Glomerular visceral epithelial cell (primary cell): ENCODE measurements around the gene LSM5.
"Not testable (repeated sequence)": the region's sequence is repeated elsewhere in the genome, so short reads cannot be mapped to it uniquely, and the experiment has no call there.

Source experiments
- DNase-seq: peaks from one replicate; pipeline ENCODE4 v3.0.0-alpha.2; 2016; ENCODE audit errors: extremely low spot score

LSM5 gene

DNA sequence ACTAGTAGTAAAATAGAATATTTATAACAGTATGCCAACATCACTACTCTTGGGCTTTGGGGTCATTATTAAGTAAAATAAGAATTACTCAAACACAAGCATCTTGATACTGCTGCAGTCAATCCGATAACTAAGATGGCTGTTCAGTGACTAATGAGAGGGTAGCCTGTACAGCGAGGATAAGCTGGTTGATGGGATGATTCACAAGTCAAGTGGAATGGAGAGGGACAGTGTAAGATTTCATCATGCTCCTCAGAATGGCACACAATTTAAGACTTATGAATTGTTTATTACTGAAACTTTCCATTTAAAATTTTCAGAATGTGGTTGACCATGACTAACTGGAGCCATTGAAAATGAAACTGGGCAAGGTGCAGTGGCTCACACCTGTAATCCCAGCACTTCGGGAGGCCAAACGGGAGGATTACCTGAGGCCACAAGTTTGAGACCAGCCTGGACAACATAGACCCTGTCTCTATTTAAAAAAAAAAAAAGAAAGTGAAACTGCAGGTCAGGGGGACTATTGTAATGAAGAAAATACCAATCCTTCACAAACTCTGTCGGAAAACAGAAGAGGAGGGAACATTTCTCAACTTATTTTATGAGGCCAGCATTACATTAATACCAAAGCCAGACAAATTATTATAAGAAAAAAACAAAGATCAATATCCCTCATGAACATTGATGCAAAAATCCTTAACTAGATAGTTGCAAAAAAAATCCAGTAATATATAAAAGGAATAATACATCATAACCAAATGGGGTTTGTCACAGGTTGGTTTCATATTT lies 16.3 kb upstream of the LSM5 start:
- DNase-seq: peak; percentile 72

- no peak for DNase-seq
These were observed 12.5 kb upstream of the LSM5 start for GRCh38 chr7:32502728-32503127.

GRCh38 chr7:32501522-32501921 lies 11.3 kb upstream of the LSM5 start:
- peak; percentile 15 for DNase-seq

DNA sequence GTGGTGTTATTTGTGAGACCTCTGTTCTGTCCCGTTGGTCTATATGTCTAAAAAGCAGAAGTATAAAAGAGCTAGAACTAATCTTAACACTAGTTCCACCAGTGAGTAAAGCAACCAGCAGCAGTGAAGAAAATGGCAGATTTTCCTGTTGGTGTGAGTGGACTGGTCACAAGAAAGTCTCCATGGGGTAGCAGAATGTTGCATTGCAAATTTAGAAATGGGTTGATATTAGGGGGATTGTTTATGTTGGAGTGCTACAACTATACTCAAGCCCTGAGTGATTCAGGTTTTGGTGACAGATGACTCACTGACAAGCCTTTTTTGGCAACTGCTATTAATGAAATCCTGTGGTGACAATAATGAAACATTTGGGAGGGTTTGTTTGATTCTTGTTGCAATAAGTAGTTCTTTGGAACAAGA lies 10.8 kb upstream of the LSM5 start:
- peak; percentile 12 for DNase-seq

GRCh38 chr7:32500216-32500615 lies 10.0 kb upstream of the LSM5 start:
- DNase-seq: not testable (repeated sequence)

- not testable (repeated sequence) for DNase-seq
These were observed 9.6 kb upstream of the LSM5 start for GRCh38 chr7:32499755-32500154.

GRCh38 chr7:32496052-32496813 lies 6.1 kb upstream of the LSM5 start:
- no peak for DNase-seq

- peak; percentile 96 for DNase-seq
These were observed 5.3 kb upstream of the LSM5 start, which contains the start of gene AVL9 for GRCh38 chr7:32495298-32496051. Gene AVL9, plus strand, starts transcription at chr7:32495489. Its CDS starts 221 bp downstream, at chr7:32495710.

DNA sequence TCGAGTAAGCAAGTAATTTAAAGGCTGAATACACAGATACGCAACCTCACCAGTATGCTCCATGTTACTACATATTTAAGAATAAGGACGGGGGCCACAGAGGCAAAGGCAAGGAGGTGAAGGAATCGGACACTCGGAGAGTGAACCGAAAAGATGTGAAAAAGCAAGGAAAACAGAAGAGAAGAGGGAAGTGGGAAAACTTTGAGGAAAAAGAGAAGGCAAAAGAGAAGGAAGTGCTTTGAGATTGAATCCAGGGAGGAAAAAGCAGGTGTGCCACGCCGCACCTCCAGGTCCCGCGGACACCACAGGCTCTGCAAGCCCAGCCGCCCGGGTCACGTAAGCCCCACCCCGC lies 4.7 kb upstream of the LSM5 start:
- DNase-seq: no peak

DNA sequence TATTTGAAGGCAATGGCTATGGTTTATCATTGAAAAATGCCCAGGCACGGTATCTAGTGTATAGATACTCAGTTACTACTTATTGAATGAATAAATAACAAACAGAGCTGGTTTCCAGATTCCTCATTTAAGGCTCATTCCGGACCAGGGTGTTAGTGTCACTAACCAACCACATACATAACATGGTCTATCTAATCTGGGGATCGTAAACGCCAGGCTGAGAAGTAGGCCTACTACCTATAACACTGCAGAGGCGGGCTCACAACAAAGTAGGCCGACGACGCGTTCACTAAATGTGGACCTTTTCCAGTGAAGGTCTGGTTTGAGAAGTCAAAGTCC lies 423 bp downstream of the LSM5 start:
- no peak for DNase-seq

DNA sequence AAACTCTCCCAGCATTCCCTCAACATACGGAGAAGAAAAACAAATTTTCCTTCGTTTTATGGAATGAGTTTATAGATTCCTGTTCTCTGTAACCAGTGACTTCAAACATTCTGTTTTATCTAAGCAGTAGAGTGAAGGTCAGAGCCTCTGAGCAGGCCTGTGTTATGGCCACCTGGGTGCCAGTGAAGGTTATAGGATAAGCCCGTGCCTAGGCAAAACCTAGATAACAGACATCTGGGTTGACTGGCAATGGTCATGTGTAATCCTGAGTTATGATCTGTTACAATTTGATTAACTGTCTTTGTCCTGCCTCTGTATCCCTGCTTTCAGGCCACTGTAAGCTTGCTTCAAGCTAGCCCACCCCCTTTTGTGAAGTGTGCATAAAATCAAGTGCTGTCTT lies 8.3 kb downstream of the LSM5 start:
- no peak for DNase-seq

- DNase-seq: no peak
These were observed 9.0 kb downstream of the LSM5 start for GRCh38 chr7:32481176-32481575.

DNA sequence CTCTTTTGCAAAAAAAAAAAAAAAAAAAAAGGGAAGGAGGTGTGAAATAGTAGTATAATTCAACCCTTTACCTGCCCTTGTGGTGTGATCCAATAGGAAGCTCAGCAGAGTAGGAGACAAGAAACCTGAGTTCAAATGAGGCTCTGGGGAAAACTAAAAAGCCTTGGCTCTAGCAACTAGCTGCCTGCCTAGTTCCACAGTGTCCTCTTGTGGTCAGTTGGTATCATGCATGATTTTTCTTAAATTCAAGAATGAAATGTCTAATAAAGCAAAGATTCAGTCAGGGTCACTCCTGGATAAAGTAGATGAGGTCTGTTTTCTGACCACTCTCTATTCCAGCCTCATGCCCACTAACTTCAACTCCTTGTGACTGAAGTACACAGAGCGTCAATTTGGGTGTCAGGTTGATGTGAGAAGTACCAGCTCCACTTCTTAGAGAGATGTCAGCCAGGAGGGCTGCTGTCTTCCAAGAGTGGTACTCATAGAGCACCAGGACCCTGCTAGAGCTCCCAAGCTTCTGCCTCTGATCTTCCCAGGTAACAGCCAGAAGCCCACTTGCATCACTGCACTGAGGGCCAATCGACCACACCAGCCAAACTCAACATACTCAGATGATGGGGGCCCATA lies 10.5 kb downstream of the LSM5 start:
- peak; percentile 31 for DNase-seq

DNA sequence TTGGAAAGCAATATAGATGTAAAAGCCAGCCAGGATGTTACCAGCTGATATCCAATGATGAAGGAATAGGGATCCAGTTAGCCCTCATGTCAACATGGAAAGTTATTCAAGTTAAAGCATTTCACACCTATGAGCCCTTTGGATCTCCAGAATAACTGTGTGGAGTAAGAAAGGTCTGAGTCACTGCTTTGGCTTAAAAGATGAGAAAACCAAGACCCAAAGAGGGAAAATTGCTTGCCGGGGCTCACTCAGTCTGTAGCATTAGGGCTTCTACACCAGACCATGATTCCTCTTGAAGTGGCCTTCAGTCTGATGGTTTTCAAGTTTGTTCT lies 12.6 kb downstream of the LSM5 start:
- DNase-seq: no peak

- no peak for DNase-seq
These were observed 13.1 kb downstream of the LSM5 start for GRCh38 chr7:32476816-32477648.

GRCh38 chr7:32474008-32474407 lies 16.2 kb downstream of the LSM5 start:
- DNase-seq: no peak

GRCh38 chr7:32472015-32472414 lies 18.2 kb downstream of the LSM5 start:
- DNase-seq: no peak

DNA sequence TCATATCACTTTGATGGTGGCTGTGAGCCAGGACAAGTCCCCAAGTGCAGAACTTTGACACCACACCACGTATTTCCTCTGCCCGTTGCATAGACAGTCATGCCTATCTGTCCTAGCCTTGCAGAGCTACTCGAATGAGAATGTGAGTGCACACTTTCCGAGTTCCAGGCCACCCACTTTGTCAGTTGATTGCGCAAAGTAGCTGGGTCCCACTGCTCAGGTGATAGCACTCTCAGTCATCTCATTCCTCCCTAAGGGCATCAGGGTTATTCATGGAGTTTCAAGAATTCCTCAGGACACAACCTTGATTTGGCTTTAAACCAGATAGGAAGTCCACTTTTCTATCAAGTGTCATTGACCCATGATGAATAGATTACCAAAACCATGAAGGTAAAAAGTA lies 19.3 kb downstream of the LSM5 start:
- DNase-seq: no peak

GRCh38 chr7:32470004-32470403 lies 20.2 kb downstream of the LSM5 start:
- not testable (repeated sequence) for DNase-seq

DNA sequence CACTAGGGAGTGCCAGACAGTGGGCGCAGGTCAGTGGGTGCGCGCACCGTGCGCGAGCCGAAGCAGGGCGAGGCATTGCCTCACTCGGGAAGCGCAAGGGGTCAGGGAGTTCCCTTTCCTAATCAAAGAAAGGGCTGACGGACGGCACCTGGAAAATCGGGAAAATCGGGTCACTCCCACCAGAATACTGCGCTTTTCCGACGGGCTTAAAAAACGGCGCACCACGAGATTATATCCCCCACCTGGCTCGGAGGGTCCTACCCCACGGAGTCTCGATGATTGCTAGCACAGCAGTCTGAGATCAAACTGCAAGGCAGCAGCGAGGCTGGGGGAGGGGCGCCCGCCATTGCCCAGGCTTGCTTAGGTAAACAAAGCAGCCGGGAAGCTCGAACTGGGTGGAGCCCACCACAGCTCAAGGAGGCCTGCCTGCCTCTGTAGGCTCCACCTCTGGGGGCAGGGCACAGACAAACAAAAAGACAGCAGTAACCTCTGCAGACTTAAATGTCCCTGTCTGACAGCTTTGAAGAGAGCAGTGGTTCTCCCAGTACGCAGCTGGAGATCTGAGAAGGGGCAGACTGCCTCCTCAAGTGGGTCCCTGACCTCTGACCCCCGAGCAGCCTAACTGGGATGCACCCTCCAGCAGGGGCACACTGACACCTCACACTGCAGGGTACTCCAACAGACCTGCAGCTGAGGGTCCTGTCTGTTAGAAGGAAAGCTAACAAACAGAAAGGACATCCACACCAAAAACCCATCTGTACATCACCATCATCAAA lies 25.4 kb downstream of the LSM5 start:
- DNase-seq: not testable (repeated sequence)

DNA sequence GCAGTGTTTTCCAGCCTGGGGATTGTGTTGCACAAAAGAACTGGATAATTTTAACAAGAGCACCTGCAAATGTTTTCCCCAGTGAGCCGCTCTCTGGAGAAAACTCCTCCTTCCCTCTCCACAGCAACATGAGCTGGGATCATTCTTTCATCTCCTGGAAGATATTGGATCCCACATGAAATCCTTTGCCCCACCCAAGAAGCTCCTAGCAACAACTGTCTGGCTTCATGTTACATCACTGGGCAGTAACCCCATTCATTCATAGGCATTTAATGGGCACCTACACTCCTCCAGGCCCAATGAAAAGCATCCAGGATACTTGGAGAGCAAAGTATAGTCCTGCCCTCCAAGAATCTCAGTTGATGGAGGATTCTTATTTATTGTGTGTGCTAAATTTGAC lies 27.2 kb downstream of the LSM5 start:
- no peak for DNase-seq
